WI38 (cell line): ENCODE data around the gene ARMC2.

Source experiments
- H3K4me3 ChIP-seq: 2 replicates; pipeline ENCODE4 v1.5.1; 2011; ENCODE audit warnings: low read depth, mild to moderate bottlenecking, control low read depth, low read length
- CTCF ChIP-seq: IDR thresholded peaks from 2 replicates; pipeline ENCODE4 v1.5.1; 2012; ENCODE audit warnings: low read depth, mild to moderate bottlenecking, control low read depth, low read length

Gene ARMC2

GRCh38 chr6:109006818-109007217 lies 158.6 kb downstream of the ARMC2 start:
- H3K4me3 ChIP-seq: no peak overlapping the region
- TF ChIP-seq CTCF: no peak

GRCh38 chr6:109007521-109007920 lies 159.3 kb downstream of the ARMC2 start:
- no peak for TF ChIP-seq CTCF
- peak overlapping the region; percentile 97 for H3K4me3 ChIP-seq

- H3K4me3 ChIP-seq: peak overlapping the region; percentile 97
- TF ChIP-seq CTCF: no peak
Observed at GRCh38 chr6:109008054-109008453, 159.8 kb downstream of the ARMC2 start.

GRCh38 chr6:109008537-109009235 lies 160.5 kb downstream of the ARMC2 start:
- peak overlapping the region; percentile 97 for H3K4me3 ChIP-seq
- no peak for TF ChIP-seq CTCF

GRCh38 chr6:109009236-109009961 lies 161.2 kb downstream of the ARMC2 start:
- TF ChIP-seq CTCF: no peak
- peak overlapping the region; percentile 97 for H3K4me3 ChIP-seq

- H3K4me3 ChIP-seq: peak overlapping the region; percentile 97
- TF ChIP-seq CTCF: no peak
Observed at GRCh38 chr6:109009962-109010704, 161.9 kb downstream of the ARMC2 start.
